Measurements from ENCODE around the gene INSRR.

- TF ChIP-seq SIN3A (IDR thresholded peaks at IDR 0.05; ENCODE audit: borderline replicate concordance, insufficient read depth, low read length) (no peak), POLR2AphosphoS5 (IDR thresholded peaks at IDR 0.05; ENCODE audit: low read depth, low read length) (no peak), REST (IDR thresholded peaks at IDR 0.05; ENCODE audit: insufficient read depth in 1 of 2, low read depth in 2 of 2, low read length in 2 of 2) (no peak), TAF1 (IDR thresholded peaks at IDR 0.05; ENCODE audit: borderline replicate concordance, insufficient read depth, low read length) (no peak), FOXP2 (optimal IDR thresholded peaks at IDR 0.05; ENCODE audit: borderline replicate concordance, extremely low read depth, extremely low read length, insufficient read depth) (no peak)
These were observed 42.9 kb downstream of the INSRR start for GRCh38 chr1:156815961-156816422.

Data from PFSK-1 (cell line).